Measurements from ENCODE around the gene PPP6R3.

PPP6R3 gene

DNA sequence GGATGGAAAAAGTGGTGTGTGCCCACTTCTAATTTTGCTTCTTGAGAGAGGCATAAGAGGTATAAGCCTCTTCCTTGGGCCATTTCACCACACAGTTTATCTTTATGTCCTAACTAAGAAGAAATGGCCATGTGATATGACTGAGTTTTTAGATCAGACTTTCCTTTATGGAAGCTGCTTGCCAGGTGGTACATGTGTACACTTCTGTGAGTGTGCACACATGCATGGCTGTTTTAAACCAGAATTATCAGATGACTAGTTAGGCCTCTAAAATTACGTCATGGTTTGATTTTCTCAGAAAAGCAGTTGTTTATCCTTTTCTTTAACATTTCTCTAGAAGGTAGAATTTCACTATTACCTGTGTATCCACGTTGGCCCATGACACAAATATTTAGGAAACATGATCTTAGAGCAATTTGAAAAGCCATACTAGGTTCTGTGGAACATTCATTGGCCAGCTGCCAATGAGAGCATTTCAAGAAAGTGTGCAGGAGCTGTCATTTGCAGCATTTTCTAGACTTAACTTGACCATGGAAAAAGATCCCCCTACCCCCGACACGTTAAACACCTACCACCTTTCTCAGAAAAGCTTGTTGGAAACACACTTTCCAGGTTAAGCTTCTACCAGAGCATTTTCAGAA, 114.6 kb downstream of the PPP6R3 start:
- intact Hi-C loops (cut with DNase I): no loop called here
- no peak for DNase-seq

DNA sequence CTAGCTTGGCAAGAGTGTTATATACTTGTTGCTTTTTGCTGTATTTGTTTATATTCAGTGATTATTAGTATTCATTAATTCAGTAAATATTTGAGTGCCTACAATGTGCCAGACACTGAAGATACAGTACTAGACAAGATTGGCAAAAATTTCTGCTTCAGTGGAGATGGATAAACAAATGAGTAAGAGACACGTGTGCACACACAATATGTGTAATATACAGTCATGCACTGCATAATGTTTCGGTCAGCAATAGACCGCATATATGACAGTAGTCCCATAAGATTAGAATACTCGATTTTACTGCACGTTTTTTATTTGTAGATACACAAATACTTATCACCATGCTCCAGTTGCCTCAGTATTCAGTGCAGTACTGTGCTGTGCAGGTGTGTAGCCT, 118.9 kb downstream of the PPP6R3 start:
- no peak for DNase-seq
- intact Hi-C loops (cut with DNase I): no loop called here

DNA sequence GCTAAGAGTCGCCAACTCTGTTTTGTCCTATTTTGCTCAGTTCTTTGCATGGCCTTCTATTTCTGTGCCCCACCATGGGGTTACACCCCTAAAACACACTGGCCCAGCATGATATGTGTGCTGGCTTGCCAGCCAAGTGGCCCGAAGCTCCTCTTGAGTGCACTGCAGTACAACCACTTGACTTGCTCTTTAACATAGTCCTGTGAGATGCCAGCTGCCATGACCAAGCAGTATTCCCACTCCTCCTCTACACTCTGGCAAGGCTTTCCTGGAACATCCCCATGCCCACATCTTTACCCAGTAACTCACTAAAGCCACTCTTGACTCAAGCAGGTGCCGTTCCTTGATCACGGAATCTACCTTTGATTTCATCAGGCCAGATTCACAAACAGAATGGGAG, 120.9 kb downstream of the PPP6R3 start:
- intact Hi-C loops (cut with DNase I): no loop called here
- DNase-seq: no peak

GRCh38 chr11:68581901-68582300, 121.3 kb downstream of the PPP6R3 start:
- intact Hi-C loops (cut with DNase I): no loop called here
- DNase-seq: no peak

DNA sequence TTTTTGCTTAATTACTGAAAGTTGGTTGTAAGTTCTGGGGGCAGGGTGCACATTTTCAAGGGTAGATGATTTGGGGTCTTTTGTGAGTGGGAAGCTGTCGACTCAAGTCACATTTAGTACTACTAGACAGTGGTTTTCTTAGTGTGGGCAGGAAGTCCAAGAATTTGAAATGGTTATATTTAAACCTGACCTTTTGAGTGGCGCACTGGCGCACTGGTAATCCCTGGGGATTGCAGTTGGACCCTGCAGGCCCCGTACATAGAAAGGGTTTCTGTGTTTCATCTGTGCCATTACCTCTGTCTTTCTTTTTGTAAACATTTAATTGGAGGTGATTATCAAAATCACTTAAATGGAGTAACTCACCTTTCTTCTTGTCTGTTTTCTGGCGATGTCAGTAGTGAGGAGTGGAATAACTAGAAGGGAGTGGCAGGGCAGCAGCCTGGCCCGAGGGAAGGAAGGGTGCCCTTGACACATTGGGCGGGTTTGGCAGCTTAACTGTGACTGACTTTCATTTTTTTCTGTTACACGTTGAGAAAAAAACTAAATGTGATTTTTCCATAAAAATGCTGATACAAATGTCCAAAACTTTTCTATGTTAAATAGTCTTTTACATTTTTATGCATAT, 122.0 kb downstream of the PPP6R3 start:
- intact Hi-C loops (cut with DNase I): no loop called here
- DNase-seq: no peak

- intact Hi-C loops (cut with DNase I): no loop called here
- no peak for DNase-seq
These were observed 122.5 kb downstream of the PPP6R3 start for GRCh38 chr11:68583041-68583446.

GRCh38 chr11:68584097-68584496, 123.5 kb downstream of the PPP6R3 start:
- DNase-seq: peak in 33 of 42 donors; percentile 4 to 81 (median 32)
- intact Hi-C loops (cut with DNase I): no loop called here

DNA sequence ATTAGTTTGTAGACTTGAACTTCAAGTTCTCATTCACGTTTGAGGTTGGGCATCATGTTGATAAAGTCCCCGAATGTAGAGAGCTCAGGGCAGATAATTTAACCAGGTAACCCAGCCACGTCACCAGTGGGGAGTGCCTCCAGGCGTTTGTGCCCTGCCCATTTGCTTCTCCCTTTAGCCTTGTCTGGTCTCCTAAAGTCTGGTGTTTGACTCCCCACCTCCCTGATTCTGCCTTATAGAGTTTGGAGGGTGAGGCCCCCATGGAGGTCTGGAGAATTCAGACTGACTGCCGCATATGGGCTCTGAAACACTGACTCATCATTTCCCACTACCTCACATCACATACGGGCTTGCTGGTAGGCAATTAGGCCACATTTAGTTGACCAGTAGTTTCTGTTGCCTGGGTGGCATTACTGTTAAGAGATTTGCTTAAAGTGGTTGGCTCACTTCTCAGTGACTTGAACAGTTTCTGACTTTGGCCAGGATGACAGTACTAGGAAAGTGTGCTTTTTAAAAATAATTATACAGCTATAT, 124.5 kb downstream of the PPP6R3 start:
- intact Hi-C loops (cut with DNase I): no loop called here
- DNase-seq: no peak

- no peak for DNase-seq
- intact Hi-C loops (cut with DNase I): no loop called here
These were observed 129.1 kb downstream of the PPP6R3 start for GRCh38 chr11:68589547-68590216.

- DNase-seq: no peak
- intact Hi-C loops (cut with DNase I): no loop called here
These were observed 131.2 kb downstream of the PPP6R3 start for GRCh38 chr11:68591719-68592118.

DNA sequence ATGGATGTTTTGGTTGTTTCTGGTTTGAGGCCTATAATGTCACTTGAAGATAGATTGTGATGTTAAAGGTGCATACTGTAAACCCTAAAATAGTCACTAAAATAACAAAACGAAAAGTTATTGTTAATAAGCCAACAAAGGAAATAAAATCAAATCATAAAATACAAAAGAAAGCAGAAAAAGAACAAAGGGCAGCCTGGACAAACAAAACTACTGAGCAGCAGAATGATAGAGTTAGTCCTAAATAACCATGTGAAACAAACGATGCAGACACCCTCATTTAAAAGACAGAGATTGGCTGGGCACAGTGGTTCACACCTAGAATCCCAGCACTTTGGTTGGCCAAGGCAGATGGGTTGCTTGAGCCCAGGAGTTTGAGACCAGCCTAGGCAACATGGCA, 132.9 kb downstream of the PPP6R3 start:
- no peak for DNase-seq
- intact Hi-C loops (cut with DNase I): no loop called here

- intact Hi-C loops (cut with DNase I): no loop called here
- DNase-seq: no peak
These were observed 133.6 kb downstream of the PPP6R3 start for GRCh38 chr11:68594123-68594522.

- DNase-seq: no peak
- intact Hi-C loops (cut with DNase I): no loop called here
These were observed 135.7 kb downstream of the PPP6R3 start for GRCh38 chr11:68596231-68596630.

GRCh38 chr11:68598816-68599653, 138.5 kb downstream of the PPP6R3 start:
- peak in 3 of 42 donors; percentile 16 to 48 (median 30) for DNase-seq
- intact Hi-C loops (cut with DNase I): no loop called here

GRCh38 chr11:68601147-68601546, 140.6 kb downstream of the PPP6R3 start:
- intact Hi-C loops (cut with DNase I): no loop called here
- no peak for DNase-seq

GRCh38 chr11:68609761-68610160, 149.2 kb downstream of the PPP6R3 start:
- DNase-seq: no peak
- intact Hi-C loops (cut with DNase I): no loop called here

- intact Hi-C loops (cut with DNase I): no loop called here
- DNase-seq: peak in 1 of 42 donors; percentile 20
These were observed 150.0 kb downstream of the PPP6R3 start for GRCh38 chr11:68610452-68611116.

- DNase-seq: no peak
- intact Hi-C loops (cut with DNase I): no loop called here
These were observed 155.1 kb downstream of the PPP6R3 start for GRCh38 chr11:68615657-68616056.

Data from head of caudate nucleus (tissue), 42 donors.